GM13977 (cell line): Measurements from ENCODE around the gene COX7B2.

Experiments used
- DNase-seq: peaks from one replicate; pipeline ENCODE4 v3.0.0; 2012; ENCODE audit warnings: low spot score
- in situ Hi-C: fragments of 300-500 bp; cut with MboI; formaldehyde crosslinking; loops from one replicate; pipeline ENCODE4 v1.12.0; 2022; ENCODE audit warnings: low sequenced_read_pairs, low pct_unique_long_range_greater_than_20kb, mixed read lengths, inconsistent platforms; ENCODE audit not compliant: unreplicated experiment
- TF ChIP-seq, protein P1 (sequence below): IDR thresholded peaks from 2 replicates; pipeline ENCODE4 v1.5.1; 2012; ENCODE audit warnings: mild to moderate bottlenecking, control low read depth; ENCODE audit not compliant: insufficient read depth; ENCODE audit errors: extremely low read depth, missing control alignments

COX7B2 gene

DNA sequence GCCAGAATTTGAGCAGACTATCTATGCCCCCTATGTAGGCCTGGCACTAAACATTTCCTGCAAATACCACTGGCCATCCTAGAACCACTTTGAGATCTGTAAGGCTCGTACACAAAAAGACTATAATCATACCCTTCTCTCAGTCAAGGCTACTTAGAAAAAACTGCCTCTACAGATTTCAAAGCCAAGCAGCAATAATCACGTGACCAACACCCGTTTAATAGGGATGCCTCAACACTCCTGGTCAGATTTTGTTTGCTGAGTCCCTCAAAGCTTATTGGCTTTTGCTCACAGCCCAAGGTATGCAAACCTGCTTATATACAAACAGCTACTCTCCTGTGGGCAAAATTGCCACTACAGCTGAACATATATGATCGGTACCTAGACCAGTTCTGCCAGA, 897 bp downstream of the COX7B2 start:
- DNase-seq = no peak
- in situ Hi-C loops = no loop called here
- TF ChIP-seq, protein P1, sequence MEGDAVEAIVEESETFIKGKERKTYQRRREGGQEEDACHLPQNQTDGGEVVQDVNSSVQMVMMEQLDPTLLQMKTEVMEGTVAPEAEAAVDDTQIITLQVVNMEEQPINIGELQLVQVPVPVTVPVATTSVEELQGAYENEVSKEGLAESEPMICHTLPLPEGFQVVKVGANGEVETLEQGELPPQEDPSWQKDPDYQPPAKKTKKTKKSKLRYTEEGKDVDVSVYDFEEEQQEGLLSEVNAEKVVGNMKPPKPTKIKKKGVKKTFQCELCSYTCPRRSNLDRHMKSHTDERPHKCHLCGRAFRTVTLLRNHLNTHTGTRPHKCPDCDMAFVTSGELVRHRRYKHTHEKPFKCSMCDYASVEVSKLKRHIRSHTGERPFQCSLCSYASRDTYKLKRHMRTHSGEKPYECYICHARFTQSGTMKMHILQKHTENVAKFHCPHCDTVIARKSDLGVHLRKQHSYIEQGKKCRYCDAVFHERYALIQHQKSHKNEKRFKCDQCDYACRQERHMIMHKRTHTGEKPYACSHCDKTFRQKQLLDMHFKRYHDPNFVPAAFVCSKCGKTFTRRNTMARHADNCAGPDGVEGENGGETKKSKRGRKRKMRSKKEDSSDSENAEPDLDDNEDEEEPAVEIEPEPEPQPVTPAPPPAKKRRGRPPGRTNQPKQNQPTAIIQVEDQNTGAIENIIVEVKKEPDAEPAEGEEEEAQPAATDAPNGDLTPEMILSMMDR = no peak

DNA sequence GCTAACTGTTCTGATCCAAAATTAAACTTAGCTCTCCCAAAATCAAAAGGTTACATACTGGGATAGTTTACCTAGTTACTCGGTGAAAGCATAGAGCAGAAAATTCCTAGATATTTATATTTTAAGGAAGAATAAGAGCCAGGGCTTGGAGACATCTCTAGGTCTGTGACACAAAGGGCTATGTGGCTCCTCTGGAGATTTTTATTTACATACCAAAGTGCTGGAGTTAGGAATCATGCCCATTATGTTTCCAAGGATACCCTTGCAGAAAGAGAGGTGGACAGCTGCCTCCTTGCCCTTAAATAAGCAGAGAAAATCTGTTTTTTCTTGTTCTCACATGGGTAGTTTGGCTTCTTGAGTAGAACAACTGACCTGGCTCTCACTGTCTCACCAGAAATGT, 9.0 kb downstream of the COX7B2 start:
- TF ChIP-seq, protein P1 = no peak
- no peak for DNase-seq
- in situ Hi-C loops = no loop called here

DNA sequence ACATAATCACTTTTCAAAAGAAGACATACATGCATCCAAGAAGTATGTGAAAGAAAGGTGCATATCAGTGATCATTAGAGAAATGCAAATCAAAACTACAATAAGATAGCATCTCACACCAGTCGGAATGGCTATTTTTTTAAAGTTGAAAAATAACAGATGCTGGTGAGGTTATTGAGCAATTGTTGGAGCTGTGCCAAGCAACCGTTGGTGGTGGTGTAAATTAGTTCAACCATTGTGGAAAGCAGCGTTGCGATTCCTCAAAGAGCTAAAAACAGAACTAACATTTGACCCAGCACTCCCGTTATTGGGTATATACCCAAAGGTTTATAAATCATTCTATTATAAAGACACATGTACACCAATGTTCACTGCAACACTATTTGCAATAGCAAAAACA, 14.2 kb downstream of the COX7B2 start:
- TF ChIP-seq, protein P1 = no peak
- no peak for DNase-seq
- in situ Hi-C loops = no loop called here

DNA sequence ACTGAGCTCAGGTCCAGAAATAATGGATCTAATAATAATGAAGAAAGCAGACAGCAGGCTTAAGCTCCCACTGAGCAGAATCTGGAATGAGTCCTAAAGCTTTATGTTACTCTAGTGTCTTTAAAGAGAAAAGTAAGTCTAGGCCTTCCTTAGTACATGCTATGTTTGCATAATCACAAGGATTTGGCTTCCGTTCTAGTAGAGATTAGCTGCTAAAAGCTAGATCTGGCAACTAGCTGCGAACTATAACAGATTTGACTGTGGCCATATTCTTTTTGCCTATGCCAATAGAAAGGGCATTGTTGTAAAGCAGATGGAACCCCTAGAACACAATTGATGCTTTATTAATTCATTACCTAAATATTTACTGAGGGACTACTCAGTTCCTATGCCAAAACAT, 19.0 kb downstream of the COX7B2 start:
- DNase-seq = no peak
- in situ Hi-C loops = no loop called here
- TF ChIP-seq, protein P1 = no peak

DNA sequence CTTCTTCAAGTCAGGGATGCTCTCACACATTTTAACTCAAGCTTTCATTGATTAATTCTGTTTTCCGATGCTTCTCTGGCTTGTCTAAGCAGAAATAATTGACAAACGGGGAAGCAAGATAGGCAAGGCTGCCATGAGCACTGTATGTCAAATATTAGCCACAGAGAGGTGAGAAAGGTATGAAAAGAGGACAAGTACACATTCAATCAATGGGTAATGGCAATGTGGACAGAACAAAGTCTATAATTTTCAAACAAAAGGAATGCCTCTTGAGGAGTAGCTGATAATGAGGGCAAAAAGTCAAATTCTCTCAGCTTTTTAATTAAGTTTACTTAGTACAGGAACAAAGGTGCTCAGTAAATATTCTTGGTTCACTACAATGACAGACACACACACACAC, 19.6 kb downstream of the COX7B2 start:
- TF ChIP-seq, protein P1 = no peak
- in situ Hi-C loops = no loop called here
- DNase-seq = no peak

DNA sequence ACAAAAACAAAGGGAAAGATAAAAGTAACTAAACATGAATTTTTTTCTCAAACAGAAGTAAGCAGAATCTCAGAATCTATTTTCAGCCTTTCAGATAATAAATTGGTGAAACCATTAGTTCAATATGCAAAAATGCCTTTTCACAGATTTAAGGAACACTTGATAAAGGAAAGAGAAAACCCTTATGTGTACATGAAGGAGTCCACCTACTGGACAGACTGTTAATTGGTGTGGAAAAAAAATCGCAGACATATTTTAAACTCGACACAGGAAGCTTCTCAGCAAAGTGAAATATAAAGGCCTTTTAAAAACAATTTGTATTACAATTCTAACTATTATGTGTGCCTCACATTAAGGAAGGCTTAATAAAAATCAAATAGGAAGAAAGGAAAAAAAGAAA, 22.3 kb downstream of the COX7B2 start:
- no peak for DNase-seq
- in situ Hi-C loops = no loop called here
- TF ChIP-seq, protein P1 = peak; percentile 10

DNA sequence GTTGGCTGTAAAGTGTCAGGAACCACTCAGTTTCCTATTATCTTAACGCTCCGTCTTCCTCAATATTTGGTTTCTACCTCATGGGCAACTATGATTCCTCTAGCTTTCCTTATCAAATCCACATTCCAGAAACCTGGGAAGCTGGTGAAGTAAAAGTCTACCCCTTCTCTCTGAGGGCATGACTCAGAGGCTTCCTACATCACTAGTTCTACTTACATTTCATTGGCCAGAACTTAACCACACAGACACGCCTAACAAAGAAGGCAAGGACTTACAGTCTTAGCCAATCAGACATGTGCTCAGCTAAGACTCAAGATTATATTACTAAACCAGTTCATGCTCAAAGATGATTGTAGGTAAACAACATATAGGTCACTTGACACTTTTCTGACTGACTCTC, 30.4 kb downstream of the COX7B2 start:
- TF ChIP-seq, protein P1 = no peak
- in situ Hi-C loops = no loop called here
- no peak for DNase-seq
